Esophagus muscularis mucosa (tissue), 4 donors: ENCODE measurements around the gene CAMSAP1.

Experiments used
- CTCF ChIP-seq, 3 experiments: fragments of 200-600 bp in 2 of 3; fragments of 450-650 bp in 1 of 3; sonication (generic) in 2 of 3; IDR thresholded peaks; one replicate each; pipeline ENCODE4 v1.5.1; 2017 to 2019; ENCODE audit warnings: antibody characterized with exemption in 3 of 3, mild to moderate bottlenecking in 2 of 3, moderate library complexity in 1 of 3
- EP300 ChIP-seq: sonication (generic); formaldehyde crosslinking; IDR thresholded peaks from one replicate; pipeline ENCODE4 v1.6.1; 2017; ENCODE audit warnings: antibody characterized with exemption
- POLR2A ChIP-seq: fragments of 450-650 bp; IDR thresholded peaks from one replicate; pipeline ENCODE4 v1.6.1; 2017; ENCODE audit warnings: antibody characterized with exemption, moderate library complexity, mild to moderate bottlenecking, low read depth
- POLR2AphosphoS5 ChIP-seq, 2 donors: sonication (generic); formaldehyde crosslinking; IDR thresholded peaks; one replicate each; pipeline ENCODE4 v1.6.1; 2017; ENCODE audit warnings: antibody characterized with exemption in 2 of 2

- TF ChIP-seq CTCF (IDR thresholded peaks at IDR 0.05) (no peak), POLR2A (no peak), EP300 (no peak), POLR2AphosphoS5 (IDR thresholded peaks at IDR 0.05) (no peak)
Measured at GRCh38 chr9:135804581-135805421, 102.5 kb downstream of the CAMSAP1 start.
